DOHH2 (cell line): ENCODE results near the gene AMFR.

ENCODE experiments used
- H3F3A ChIP-seq: fragments of 200-600 bp; sonication (generic), shearing (Covaris generic); 2 replicates; pipeline ENCODE4 v1.6.0; 2016; ENCODE audit warnings: antibody characterized with exemption, mild to moderate bottlenecking; ENCODE audit not compliant: control insufficient read depth, insufficient read depth
- H3K27ac ChIP-seq: fragments of 200-600 bp; sonication (generic); 2 replicates; pipeline ENCODE4 v1.5.1; 2014; ENCODE audit warnings: low read depth, mild to moderate bottlenecking, low read length, moderate library complexity
- H3K27me3 ChIP-seq: fragments of 200-600 bp; sonication (generic); 2 replicates; pipeline ENCODE4 v1.6.1; 2014; ENCODE audit warnings: mild to moderate bottlenecking, low read length, mixed read lengths; ENCODE audit not compliant: control insufficient read depth
- H3K36me3 ChIP-seq: fragments of 200-600 bp; sonication (generic); 2 replicates; pipeline ENCODE4 v1.6.1; 2014; ENCODE audit warnings: mild to moderate bottlenecking, low read length, moderate library complexity, mixed read lengths; ENCODE audit not compliant: control insufficient read depth
- H3K4me1 ChIP-seq: fragments of 200-600 bp; sonication (generic); 2 replicates; pipeline ENCODE4 v1.6.1; 2014; ENCODE audit warnings: mild to moderate bottlenecking, low read length, mixed read lengths; ENCODE audit not compliant: control insufficient read depth
- H3K4me2 ChIP-seq: fragments of 200-600 bp; sonication (generic); 2 replicates; pipeline ENCODE4 v1.6.0; 2014; ENCODE audit warnings: mild to moderate bottlenecking, low read length, moderate library complexity
- H3K4me3 ChIP-seq: fragments of 200-600 bp; sonication (generic); 2 replicates; pipeline ENCODE4 v1.5.1; 2014; ENCODE audit warnings: mild to moderate bottlenecking, low read length, mixed read lengths
- H3K79me2 ChIP-seq: fragments of 200-600 bp; sonication (generic); 2 replicates; pipeline ENCODE4 v1.6.1; 2014; ENCODE audit warnings: mild to moderate bottlenecking, low read length, mixed read lengths; ENCODE audit not compliant: control insufficient read depth
- H3K9me2 ChIP-seq: fragments of 200-600 bp; sonication (generic); replicated peaks from 2 replicates; pipeline ENCODE4 v1.6.1; 2014; ENCODE audit warnings: mild to moderate bottlenecking, low read length, mixed read lengths; ENCODE audit not compliant: control insufficient read depth
- H3K9me3 ChIP-seq: fragments of 200-600 bp; sonication (generic); 2 replicates; pipeline ENCODE4 v1.6.1; 2014; ENCODE audit warnings: antibody characterized with exemption, low read length, mixed read lengths; ENCODE audit not compliant: control insufficient read depth, insufficient read depth
- H4K20me1 ChIP-seq: fragments of 200-600 bp; sonication (generic); 2 replicates; pipeline ENCODE4 v1.6.0; 2014; ENCODE audit warnings: low read depth, mild to moderate bottlenecking, antibody characterized with exemption, low read length, moderate library complexity; ENCODE audit not compliant: control insufficient read depth, insufficient read depth
- CTCF ChIP-seq: fragments of 200-600 bp; sonication (generic); IDR thresholded peaks from one replicate; pipeline ENCODE4 v1.5.1; 2014; ENCODE audit warnings: antibody characterized with exemption, mild to moderate bottlenecking, low read depth, low read length; ENCODE audit not compliant: poor library complexity, severe bottlenecking
- EZH2phosphoT487 ChIP-seq: fragments of 200-600 bp; sonication (generic); IDR thresholded peaks from 2 replicates; pipeline ENCODE4 v1.6.1; 2017; ENCODE audit warnings: borderline replicate concordance, mild to moderate bottlenecking, antibody characterized with exemption, low read length, moderate library complexity, mixed read lengths

Gene AMFR

GRCh38 chr16:56336711-56337110, 88.6 kb downstream of the AMFR start:
- Histone ChIP-seq H3F3A (no peaks in the 10 kb centered on the region), H3K4me1 (no peaks in the 10 kb centered on the region), H3K9me2 (no peaks in the 10 kb centered on the region), H3K4me2 (no peak overlapping the region), H3K36me3 (no peaks in the 10 kb centered on the region), H3K4me3 (no peak overlapping the region), H3K9me3 (no peaks in the 10 kb centered on the region), H4K20me1 (no peaks in the 10 kb centered on the region), H3K27ac (no peak overlapping the region), H3K27me3 (no peaks in the 10 kb centered on the region), H3K79me2 (no peaks in the 10 kb centered on the region)
- TF ChIP-seq EZH2phosphoT487 (no peak), CTCF (no peak)

- Histone ChIP-seq H3K4me1 (peaks cover 2% of the 10 kb centered on the region), H3K79me2 (no peaks in the 10 kb centered on the region), H3K36me3 (no peaks in the 10 kb centered on the region), H4K20me1 (no peaks in the 10 kb centered on the region), H3K9me3 (no peaks in the 10 kb centered on the region), H3K27me3 (no peaks in the 10 kb centered on the region), H3K27ac (no peak overlapping the region), H3K9me2 (no peaks in the 10 kb centered on the region), H3K4me2 (no peak overlapping the region), H3F3A (no peaks in the 10 kb centered on the region), H3K4me3 (no peak overlapping the region)
- TF ChIP-seq CTCF = no peak
- no peak for TF ChIP-seq EZH2phosphoT487
These were observed 89.2 kb downstream of the AMFR start for GRCh38 chr16:56336071-56336688.

- H3K4me2 ChIP-seq = no peak overlapping the region
- H3F3A ChIP-seq = no peaks in the 10 kb centered on the region
- H3K27ac ChIP-seq = no peak overlapping the region
- no peak for TF ChIP-seq EZH2phosphoT487
- no peaks in the 10 kb centered on the region for H3K27me3 ChIP-seq
- H3K9me3 ChIP-seq = no peaks in the 10 kb centered on the region
- no peaks in the 10 kb centered on the region for H4K20me1 ChIP-seq
- H3K79me2 ChIP-seq = no peaks in the 10 kb centered on the region
- H3K4me1 ChIP-seq = peaks cover 14% of the 10 kb centered on the region
- H3K9me2 ChIP-seq = no peaks in the 10 kb centered on the region
- no peak overlapping the region for H3K4me3 ChIP-seq
- no peaks in the 10 kb centered on the region for H3K36me3 ChIP-seq
These were observed 90.6 kb downstream of the AMFR start for GRCh38 chr16:56334761-56335160.

GRCh38 chr16:56332464-56333079, 92.8 kb downstream of the AMFR start:
- Histone ChIP-seq H4K20me1 (no peaks in the 10 kb centered on the region), H3F3A (no peaks in the 10 kb centered on the region), H3K27me3 (no peaks in the 10 kb centered on the region), H3K27ac (no peak overlapping the region), H3K36me3 (no peaks in the 10 kb centered on the region), H3K4me3 (no peak overlapping the region), H3K9me3 (no peaks in the 10 kb centered on the region), H3K9me2 (no peaks in the 10 kb centered on the region), H3K4me1 (peaks cover 14% of the 10 kb centered on the region), H3K4me2 (no peak overlapping the region), H3K79me2 (no peaks in the 10 kb centered on the region)
- TF ChIP-seq EZH2phosphoT487 (no peak), CTCF (peak; percentile 13)
